Karpas-422 (cell line): Measurements from ENCODE around the gene CCDC57. TPM values are rescaled to one million over a fixed set of nuclear protein-coding genes. Genes with fewer than 3 reads are reported as not detected.

Source experiments
- DNase-seq: peaks from one replicate; pipeline ENCODE4 v3.0.0-alpha.2; 2015
- H2AFZ ChIP-seq: fragments of 200-600 bp; sonication (generic); 2 replicates; pipeline ENCODE4 v1.6.1; 2014; ENCODE audit warnings: antibody characterized with exemption, low read length, mixed read lengths
- H3K27ac ChIP-seq: fragments of 200-600 bp; sonication (generic); 2 replicates; pipeline ENCODE4 v1.5.1; 2014; ENCODE audit warnings: mild to moderate bottlenecking, low read length, moderate library complexity
- H3K27me3 ChIP-seq: fragments of 200-600 bp; sonication (generic); 2 replicates; pipeline ENCODE4 v1.6.1; 2014; ENCODE audit warnings: low read length, mixed read lengths
- H3K36me3 ChIP-seq: fragments of 200-600 bp; sonication (generic); 2 replicates; pipeline ENCODE4 v1.6.1; 2014; ENCODE audit warnings: low read length, mixed read lengths; ENCODE audit not compliant: insufficient read depth
- H3K4me1 ChIP-seq: fragments of 200-600 bp; sonication (generic); 2 replicates; pipeline ENCODE4 v1.6.1; 2014; ENCODE audit warnings: mild to moderate bottlenecking, low read length, mixed read lengths
- H3K4me2 ChIP-seq: fragments of 200-600 bp; sonication (generic); 2 replicates; pipeline ENCODE4 v1.6.1; 2014; ENCODE audit warnings: low read length, low read depth, mild to moderate bottlenecking; ENCODE audit not compliant: poor library complexity, severe bottlenecking
- H3K4me3 ChIP-seq: fragments of 200-600 bp; sonication (generic); 2 replicates; pipeline ENCODE4 v1.5.1; 2014; ENCODE audit warnings: mild to moderate bottlenecking, antibody characterized with exemption, low read length, mixed read lengths
- H3K79me2 ChIP-seq: fragments of 200-600 bp; sonication (generic); 2 replicates; pipeline ENCODE4 v1.6.1; 2014; ENCODE audit warnings: mild to moderate bottlenecking, low read length, mixed read lengths
- H3K9ac ChIP-seq: fragments of 200-600 bp; sonication (generic); 2 replicates; pipeline ENCODE4 v1.6.0; 2014; ENCODE audit warnings: low read length
- H3K9me2 ChIP-seq: fragments of 200-600 bp; sonication (generic), shearing (Covaris generic); replicated peaks from 2 replicates; pipeline ENCODE4 v1.6.0; 2014; ENCODE audit warnings: mild to moderate bottlenecking, low read length, moderate library complexity; ENCODE audit not compliant: insufficient read depth
- H3K9me3 ChIP-seq: fragments of 300-700, 200-600 bp; sonication (generic); 2 replicates; pipeline ENCODE4 v1.6.1; 2014; ENCODE audit warnings: low read length, mixed read lengths
- H4K20me1 ChIP-seq: fragments of 200-600 bp; sonication (generic); 2 replicates; pipeline ENCODE4 v1.6.1; 2014; ENCODE audit warnings: mild to moderate bottlenecking, antibody characterized with exemption, low read length, low read depth; ENCODE audit not compliant: insufficient read depth
- total RNA-seq: library from RNA; depleted of rRNA; stranded (reverse); fragments of >200 nt; shearing (Covaris generic); gene quantifications from 2 replicates; pipeline ENCODE4 v1.2.3, GENCODE V29; 2014; ENCODE audit warnings: low replicate concordance

CCDC57 gene
- total RNA-seq, 1 experiment from 2014 or later: 31.3 TPM

DNA sequence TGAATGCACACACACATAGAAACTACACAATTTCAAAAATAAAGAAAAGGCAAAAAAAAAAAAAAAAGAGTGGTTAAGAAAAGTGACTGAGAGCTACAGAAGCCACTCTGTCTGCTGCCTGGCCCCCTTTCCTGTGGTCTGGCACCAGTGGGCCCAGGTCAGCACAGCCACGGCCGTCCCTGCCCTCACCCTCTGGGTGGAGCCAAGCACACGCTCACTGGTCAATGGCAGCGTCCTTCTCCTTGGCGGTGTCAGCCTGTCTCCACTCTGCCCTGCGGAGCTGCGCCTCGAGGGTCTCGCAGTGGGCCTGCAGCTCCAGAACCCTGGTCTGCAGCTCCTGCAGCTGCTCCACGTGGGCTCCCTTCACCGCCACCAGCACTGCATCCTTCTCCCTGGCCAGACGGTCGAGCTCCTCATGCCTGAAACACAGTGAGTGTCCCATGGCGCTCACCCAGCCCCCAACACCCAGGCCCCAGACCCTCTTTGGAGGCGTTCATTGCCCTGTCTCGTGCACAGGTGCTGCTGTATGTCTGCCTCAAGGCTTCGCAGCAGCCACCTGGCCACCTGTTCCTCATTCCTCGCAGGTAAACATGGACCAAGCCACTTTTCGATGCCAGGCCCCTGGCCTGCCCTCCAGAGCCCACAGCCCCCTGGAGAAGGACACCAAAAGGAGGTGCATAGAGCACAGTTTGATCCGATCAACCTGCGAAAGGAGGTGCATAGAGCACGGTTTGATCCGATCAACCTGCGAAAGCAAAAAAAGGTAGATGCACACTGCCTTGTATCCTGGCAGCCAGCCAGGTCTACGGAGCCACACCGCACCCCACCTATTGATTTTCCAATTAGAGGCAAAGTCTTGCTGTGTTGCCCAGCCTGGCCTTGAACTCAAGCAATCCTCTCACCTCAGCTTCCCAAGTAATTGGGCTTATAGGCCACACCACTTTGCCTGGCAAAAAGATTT, 24.4 kb downstream of the CCDC57 start:
- no peaks in the 10 kb centered on the region for H3K79me2 ChIP-seq
- H3K9ac ChIP-seq: no peak overlapping the region
- no peaks in the 10 kb centered on the region for H3K36me3 ChIP-seq
- no peak overlapping the region for H3K4me3 ChIP-seq
- no peak for DNase-seq
- H3K9me2 ChIP-seq: no peaks in the 10 kb centered on the region
- H3K4me1 ChIP-seq: no peaks in the 10 kb centered on the region
- no peak overlapping the region for H2AFZ ChIP-seq
- no peaks in the 10 kb centered on the region for H3K27me3 ChIP-seq
- no peak overlapping the region for H3K27ac ChIP-seq
- no peaks in the 10 kb centered on the region for H4K20me1 ChIP-seq
- no peak overlapping the region for H3K4me2 ChIP-seq
- H3K9me3 ChIP-seq: no peaks in the 10 kb centered on the region

DNA sequence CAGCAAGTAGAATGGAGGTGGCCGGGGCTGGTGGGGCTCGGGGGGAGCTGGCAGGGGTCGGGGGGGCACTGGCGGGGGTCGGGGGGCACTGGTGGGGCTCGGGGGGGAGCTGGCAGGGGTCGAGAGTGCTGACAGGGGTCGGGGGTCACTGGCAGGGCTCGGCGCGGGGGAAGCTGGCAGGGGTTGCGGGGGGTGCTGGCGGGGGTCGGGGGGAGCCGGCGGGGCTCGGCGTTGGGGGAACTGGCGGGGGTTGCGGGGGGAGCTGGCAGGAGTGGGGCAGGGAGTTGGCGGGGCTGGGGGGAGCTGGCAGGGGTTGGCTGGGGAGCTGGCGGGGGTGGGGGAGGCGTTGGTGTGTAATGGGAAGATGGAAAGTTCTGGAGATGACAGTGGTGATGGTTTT, 25.1 kb downstream of the CCDC57 start:
- Histone ChIP-seq H3K4me1 (no peaks in the 10 kb centered on the region), H3K79me2 (no peaks in the 10 kb centered on the region), H3K36me3 (no peaks in the 10 kb centered on the region), H3K9ac (no peak overlapping the region), H3K27ac (no peak overlapping the region), H4K20me1 (no peaks in the 10 kb centered on the region), H3K4me2 (no peak overlapping the region), H3K9me3 (no peaks in the 10 kb centered on the region), H3K4me3 (no peak overlapping the region), H2AFZ (no peak overlapping the region), H3K27me3 (no peaks in the 10 kb centered on the region), H3K9me2 (no peaks in the 10 kb centered on the region)
- DNase-seq: no peak

DNA sequence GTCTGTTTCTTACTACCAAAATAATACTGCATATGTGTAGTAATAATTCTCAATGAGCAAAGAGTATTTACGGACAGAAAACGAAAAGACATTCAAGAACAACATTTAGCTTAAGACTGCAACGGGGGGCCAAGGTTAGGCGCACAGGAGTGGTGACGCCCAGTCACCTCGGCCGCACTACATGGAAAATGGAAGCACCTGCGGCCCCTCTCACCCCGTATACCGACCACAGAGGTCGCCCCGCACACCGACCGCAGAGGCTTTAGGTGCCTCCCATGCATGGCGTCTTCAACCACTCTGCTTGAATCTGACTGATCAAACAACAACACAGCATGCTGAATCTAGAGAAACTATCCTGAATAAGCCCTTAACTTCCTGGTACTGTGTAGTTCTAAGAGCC, 26.4 kb downstream of the CCDC57 start:
- no peak overlapping the region for H3K4me3 ChIP-seq
- no peak for DNase-seq

GRCh38 chr17:82184761-82185160, 27.9 kb downstream of the CCDC57 start:
- H4K20me1 ChIP-seq: no peaks in the 10 kb centered on the region
- DNase-seq: no peak
- H3K27ac ChIP-seq: no peak overlapping the region
- no peaks in the 10 kb centered on the region for H3K79me2 ChIP-seq
- H3K36me3 ChIP-seq: no peaks in the 10 kb centered on the region
- H3K27me3 ChIP-seq: no peaks in the 10 kb centered on the region
- no peak overlapping the region for H2AFZ ChIP-seq
- no peaks in the 10 kb centered on the region for H3K9me3 ChIP-seq
- H3K4me1 ChIP-seq: no peaks in the 10 kb centered on the region
- no peak overlapping the region for H3K4me2 ChIP-seq
- no peak overlapping the region for H3K4me3 ChIP-seq
- H3K9me2 ChIP-seq: no peaks in the 10 kb centered on the region
- no peak overlapping the region for H3K9ac ChIP-seq

More for the DNA sequence above, 26.4 kb downstream of the CCDC57 start:
- Histone ChIP-seq H3K27ac (no peak overlapping the region), H2AFZ (no peak overlapping the region), H3K9ac (no peak overlapping the region), H3K27me3 (no peaks in the 10 kb centered on the region), H4K20me1 (no peaks in the 10 kb centered on the region), H3K36me3 (no peaks in the 10 kb centered on the region), H3K4me1 (no peaks in the 10 kb centered on the region), H3K4me2 (no peak overlapping the region), H3K79me2 (no peaks in the 10 kb centered on the region), H3K9me3 (no peaks in the 10 kb centered on the region), H3K9me2 (no peaks in the 10 kb centered on the region)

DNA sequence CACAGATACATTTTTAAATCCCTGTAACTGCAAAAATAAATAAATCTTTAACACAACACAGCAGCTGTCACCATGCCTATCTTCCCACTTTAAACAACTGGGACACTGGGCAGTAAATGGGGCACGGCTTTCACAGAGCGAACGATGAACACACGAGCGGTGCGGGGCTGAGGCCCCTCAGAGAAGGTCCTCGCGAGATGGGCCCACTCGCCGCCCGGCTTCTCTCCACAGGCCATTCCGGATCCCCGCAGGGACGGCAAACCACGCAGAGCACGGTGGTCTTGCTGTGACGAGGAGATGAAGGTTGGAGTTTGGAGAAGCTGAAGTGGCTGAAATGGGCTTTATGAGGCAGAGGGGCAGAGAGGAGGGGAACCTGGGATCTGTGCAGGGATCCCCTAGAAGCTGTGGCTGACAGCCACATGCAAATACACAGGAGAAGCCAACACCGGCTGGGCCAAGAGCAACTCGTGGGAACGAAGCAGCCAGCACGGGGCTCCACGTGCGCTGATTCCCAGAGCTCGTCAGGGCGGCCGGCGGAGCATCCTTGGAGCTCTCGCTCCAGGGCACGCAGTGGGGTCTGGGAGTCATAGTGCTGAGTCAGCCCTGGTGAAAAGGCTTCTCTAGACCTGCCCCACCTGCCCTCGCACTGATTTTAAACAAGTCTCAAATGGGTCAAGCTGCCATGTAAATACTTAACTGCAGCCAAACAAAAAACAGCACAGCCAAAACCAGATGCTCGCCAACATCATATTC, 31.7 kb downstream of the CCDC57 start:
- H3K27ac ChIP-seq: no peak overlapping the region
- H3K9ac ChIP-seq: no peak overlapping the region
- H3K9me3 ChIP-seq: no peaks in the 10 kb centered on the region
- H2AFZ ChIP-seq: no peak overlapping the region
- no peaks in the 10 kb centered on the region for H3K79me2 ChIP-seq
- H3K27me3 ChIP-seq: no peaks in the 10 kb centered on the region
- H3K4me2 ChIP-seq: no peak overlapping the region
- no peaks in the 10 kb centered on the region for H3K4me1 ChIP-seq
- H3K4me3 ChIP-seq: no peak overlapping the region
- no peaks in the 10 kb centered on the region for H3K36me3 ChIP-seq
- DNase-seq: no peak
- H4K20me1 ChIP-seq: no peaks in the 10 kb centered on the region
- no peaks in the 10 kb centered on the region for H3K9me2 ChIP-seq

GRCh38 chr17:82179946-82180475, 32.6 kb downstream of the CCDC57 start:
- no peaks in the 10 kb centered on the region for H4K20me1 ChIP-seq
- no peak for DNase-seq
- no peak overlapping the region for H3K9ac ChIP-seq
- H3K9me2 ChIP-seq: no peaks in the 10 kb centered on the region
- no peak overlapping the region for H3K27ac ChIP-seq
- H3K79me2 ChIP-seq: no peaks in the 10 kb centered on the region
- H3K27me3 ChIP-seq: no peaks in the 10 kb centered on the region
- no peaks in the 10 kb centered on the region for H3K36me3 ChIP-seq
- no peak overlapping the region for H3K4me2 ChIP-seq
- no peaks in the 10 kb centered on the region for H3K4me1 ChIP-seq
- no peak overlapping the region for H3K4me3 ChIP-seq
- H2AFZ ChIP-seq: no peak overlapping the region
- no peaks in the 10 kb centered on the region for H3K9me3 ChIP-seq

- no peak overlapping the region for H3K4me2 ChIP-seq
- DNase-seq: no peak
- H3K27ac ChIP-seq: no peak overlapping the region
- H3K4me3 ChIP-seq: no peak overlapping the region
- H3K9ac ChIP-seq: no peak overlapping the region
- no peaks in the 10 kb centered on the region for H3K79me2 ChIP-seq
- no peaks in the 10 kb centered on the region for H3K36me3 ChIP-seq
- no peak overlapping the region for H2AFZ ChIP-seq
- H3K9me3 ChIP-seq: no peaks in the 10 kb centered on the region
- no peaks in the 10 kb centered on the region for H4K20me1 ChIP-seq
- H3K4me1 ChIP-seq: no peaks in the 10 kb centered on the region
- H3K27me3 ChIP-seq: no peaks in the 10 kb centered on the region
- H3K9me2 ChIP-seq: no peaks in the 10 kb centered on the region
Observed at GRCh38 chr17:82179412-82179811, 33.2 kb downstream of the CCDC57 start.
